ENCODE measurements around the gene MACC1.
A peak's percentile ranks its signal among the peaks of the same experiment; 100 is the strongest.
"Not testable (repeated sequence)": the region's sequence is repeated elsewhere in the genome, so short reads cannot be mapped to it uniquely, and the experiment has no call there.

The MACC1 gene

DNA sequence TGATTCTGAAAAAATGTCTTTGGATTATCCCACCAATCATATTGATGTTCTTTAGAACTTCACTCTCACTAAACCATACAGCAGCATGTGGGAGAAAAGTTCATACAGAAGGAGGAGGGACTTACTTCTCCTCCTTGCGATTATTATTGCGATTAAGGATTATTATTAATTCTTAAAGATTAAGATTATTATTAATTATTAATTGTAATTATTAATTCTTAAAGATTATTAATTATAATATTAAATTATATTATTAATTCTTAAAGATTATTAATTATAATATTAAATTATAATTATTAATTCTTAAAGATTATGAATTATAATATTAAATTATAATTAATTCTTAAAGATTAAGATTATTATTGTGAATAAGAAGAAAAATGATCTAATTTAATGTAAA, 80.5 kb downstream of the MACC1 start:
- FAIRE-seq (no peak), DNase-seq (ENCODE audit: insufficient read length, low spot score) (no peak)
- TF ChIP-seq POLR2A (IDR thresholded peaks at IDR 0.05; ENCODE audit: low read depth, low read length) = no peak

DNA sequence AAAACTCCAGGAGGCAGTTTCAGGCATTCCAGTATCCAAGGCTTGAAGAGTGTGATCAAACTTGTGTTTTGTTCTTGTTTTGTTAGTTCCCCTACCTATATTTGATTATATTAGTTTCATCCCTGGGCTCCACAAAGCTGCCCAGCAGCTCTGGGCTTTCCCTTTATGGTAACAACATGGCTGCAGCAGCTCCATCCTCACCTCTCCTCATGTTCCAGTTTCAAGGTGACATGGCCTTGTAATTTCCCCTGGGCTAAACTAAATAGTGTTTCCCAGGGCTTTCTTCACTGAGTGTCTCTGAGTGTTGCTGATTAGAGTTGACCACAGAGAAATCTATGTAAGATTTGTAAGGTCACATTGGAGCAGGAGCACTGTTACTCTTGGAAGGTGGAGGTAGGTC, 83.4 kb downstream of the MACC1 start:
- no peak for TF ChIP-seq POLR2A (IDR thresholded peaks at IDR 0.05; ENCODE audit: low read depth, low read length)
- no peak for FAIRE-seq
- no peak for DNase-seq (ENCODE audit: insufficient read length, low spot score)

DNA sequence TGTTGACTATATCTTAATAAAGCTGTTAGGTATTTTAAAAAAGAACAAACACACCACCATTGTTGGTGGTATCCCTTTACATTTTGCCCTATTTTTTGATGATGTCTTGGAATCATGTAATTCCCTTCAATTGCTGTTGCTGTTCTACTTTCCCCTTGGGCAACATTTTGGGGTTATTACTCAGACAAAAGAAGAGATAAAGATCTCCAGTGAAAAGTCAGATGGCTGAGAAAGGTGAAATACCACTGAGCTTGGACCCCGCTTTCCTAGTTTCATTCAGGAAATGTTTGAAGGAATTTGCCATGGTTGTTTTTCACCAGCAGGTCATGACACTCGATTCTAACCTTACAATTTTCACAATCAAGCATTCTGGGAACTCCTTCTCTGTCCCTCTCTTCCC, 84.6 kb downstream of the MACC1 start:
- DNase-seq (ENCODE audit: insufficient read length, low spot score) (no peak), FAIRE-seq (peak; percentile 87)
- TF ChIP-seq POLR2A (IDR thresholded peaks at IDR 0.05; ENCODE audit: low read depth, low read length) = no peak

DNA sequence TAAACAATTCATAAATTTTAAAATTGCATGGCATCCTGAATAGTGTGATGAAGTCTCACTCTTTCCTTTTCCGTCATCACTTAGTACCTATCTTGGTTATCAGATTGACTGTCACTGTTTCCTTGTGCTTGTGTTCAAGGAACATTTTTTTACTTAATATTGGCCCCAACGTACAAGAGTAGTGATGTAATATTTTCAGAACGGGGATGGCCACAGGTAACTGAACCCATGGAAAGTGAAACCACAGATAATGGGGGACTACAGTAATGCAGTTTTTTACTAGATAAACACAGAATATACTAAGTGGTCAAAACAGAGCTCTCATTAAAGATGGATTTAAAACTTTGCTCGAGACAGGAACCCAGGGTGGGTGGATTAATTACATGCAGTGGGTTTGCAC, 85.4 kb downstream of the MACC1 start:
- TF ChIP-seq POLR2A (IDR thresholded peaks at IDR 0.05; ENCODE audit: low read depth, low read length) = no peak
- no peak for FAIRE-seq

DNA sequence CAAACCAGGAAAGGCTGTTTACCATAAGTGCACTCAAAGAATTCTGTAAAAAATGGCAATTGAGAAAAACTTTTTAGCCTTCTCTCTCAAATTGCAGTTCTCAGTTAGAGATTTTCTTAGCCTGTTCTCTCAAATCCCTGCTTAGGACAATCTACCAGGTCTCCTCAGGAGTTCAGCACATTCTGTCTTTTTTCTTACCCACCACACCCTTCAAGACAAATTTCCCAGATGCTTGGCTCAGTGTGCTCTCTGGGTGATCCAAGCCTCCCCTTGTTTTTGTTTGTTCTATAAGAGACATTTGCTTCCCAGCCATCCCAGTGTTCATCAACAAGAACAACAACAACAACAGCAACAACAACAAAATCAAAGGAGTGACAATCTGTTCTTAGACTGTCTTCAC, 87.3 kb downstream of the MACC1 start:
- TF ChIP-seq POLR2A (IDR thresholded peaks at IDR 0.05; ENCODE audit: low read depth, low read length) = no peak
- FAIRE-seq = peak; percentile 60
- DNase-seq (ENCODE audit: insufficient read length, low spot score) = no peak

More for the DNA sequence above, 85.4 kb downstream of the MACC1 start:
- no peak for DNase-seq (ENCODE audit: insufficient read length, low spot score)

GRCh38 chr7:20128001-20128400, 89.2 kb downstream of the MACC1 start:
- FAIRE-seq (no peak), DNase-seq (ENCODE audit: insufficient read length, low spot score) (no peak)
- no peak for TF ChIP-seq POLR2A (IDR thresholded peaks at IDR 0.05; ENCODE audit: low read depth, low read length)

DNA sequence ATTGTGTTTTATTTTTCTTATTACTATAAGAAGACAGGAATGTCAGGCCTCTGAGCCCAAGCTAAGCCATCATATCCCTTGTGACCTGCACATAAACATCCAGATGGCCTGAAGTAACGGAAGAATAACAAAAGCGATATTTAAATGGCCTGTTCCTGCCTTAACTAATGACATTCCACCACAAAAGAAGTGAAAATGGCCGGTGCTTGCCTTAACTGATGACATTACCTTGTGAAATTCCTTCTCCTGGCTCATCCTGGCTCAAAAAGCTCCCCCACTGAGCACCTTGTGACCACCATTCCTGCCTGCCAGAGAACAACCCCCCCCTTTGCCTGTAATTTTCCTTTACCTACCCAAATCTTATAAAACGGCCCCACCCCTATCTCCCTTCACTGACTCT, 91.1 kb downstream of the MACC1 start:
- not testable (repeated sequence) for FAIRE-seq; DNase-seq (ENCODE audit: insufficient read length, low spot score)

DNA sequence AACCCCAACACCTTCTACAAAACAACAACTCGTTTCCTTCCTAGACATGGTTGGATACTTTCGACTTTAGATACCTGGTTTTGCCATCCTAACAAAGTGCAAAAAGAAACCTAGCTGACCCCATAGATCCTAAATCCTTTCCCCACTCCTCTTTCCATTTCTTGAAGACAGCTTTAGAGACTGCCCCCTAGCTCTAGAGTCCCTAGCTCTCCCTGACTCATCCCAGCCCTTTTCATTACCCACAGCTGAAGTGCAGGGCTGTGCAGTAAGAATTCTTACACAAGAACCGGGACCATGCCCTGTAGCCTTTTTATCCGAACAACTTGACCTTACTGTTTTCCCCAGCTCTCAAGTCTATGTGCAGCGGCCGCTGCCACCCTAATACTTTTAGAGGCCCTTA, 93.1 kb downstream of the MACC1 start:
- FAIRE-seq; DNase-seq (ENCODE audit: insufficient read length, low spot score): not testable (repeated sequence)

DNA sequence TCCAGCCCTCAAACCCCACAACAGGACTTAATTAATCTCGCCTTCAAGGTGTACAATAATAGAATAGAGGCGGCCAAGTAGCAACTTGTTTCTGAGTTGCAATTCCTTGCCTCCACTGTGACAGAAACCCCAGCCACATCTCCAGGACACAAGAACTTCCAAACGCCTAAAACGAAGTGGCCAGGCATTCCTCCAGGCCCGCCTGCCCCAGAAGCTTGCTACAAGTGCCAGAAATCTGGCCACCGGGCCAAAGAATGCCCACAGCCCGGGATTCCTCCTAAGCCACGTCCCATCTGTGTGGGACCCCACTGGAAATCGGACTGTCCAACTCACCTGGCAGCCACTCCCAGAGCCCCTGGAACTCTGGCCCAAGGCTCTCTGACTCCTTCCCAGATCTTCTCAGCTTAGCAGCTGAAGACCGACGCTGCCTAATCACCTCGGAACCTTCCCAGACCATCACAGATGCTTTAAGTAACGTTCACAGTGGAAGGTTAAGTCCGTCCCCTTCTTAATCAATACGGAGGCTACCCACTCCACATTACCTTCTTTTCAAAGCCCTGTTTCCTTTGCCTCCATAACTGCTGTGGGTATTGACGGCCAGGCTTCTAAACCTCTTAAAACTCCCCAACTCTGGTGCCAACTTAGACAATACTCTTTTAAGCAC, 94.4 kb downstream of the MACC1 start:
- DNase-seq (ENCODE audit: insufficient read length, low spot score); FAIRE-seq: not testable (repeated sequence)

GRCh38 chr7:20122073-20122472, 95.1 kb downstream of the MACC1 start:
- TF ChIP-seq POLR2A (IDR thresholded peaks at IDR 0.05; ENCODE audit: low read depth, low read length) = no peak
- DNase-seq (ENCODE audit: insufficient read length, low spot score) (no peak), FAIRE-seq (no peak)

DNA sequence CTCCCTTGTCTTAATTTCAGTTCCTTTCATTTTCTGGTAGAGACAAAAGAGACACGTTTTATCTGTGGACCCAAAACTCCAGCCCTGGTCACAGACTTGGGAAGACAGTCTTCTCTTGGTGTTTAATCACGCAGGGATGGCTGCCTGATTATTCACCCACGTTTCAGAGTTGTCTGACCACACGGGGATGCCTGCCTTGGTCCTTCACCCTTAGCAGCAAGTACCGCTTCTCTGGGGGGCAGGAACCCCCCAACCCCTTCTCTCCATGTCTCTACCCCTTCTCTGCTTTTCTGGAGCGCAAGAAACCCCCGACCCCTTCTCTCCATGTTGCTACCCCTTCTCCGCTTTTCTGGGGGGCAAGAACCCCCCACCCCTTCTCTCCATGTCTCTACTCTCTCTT, 95.8 kb downstream of the MACC1 start:
- FAIRE-seq = no peak
- no peak for TF ChIP-seq POLR2A (IDR thresholded peaks at IDR 0.05; ENCODE audit: low read depth, low read length)
- DNase-seq (ENCODE audit: insufficient read length, low spot score) = no peak

GRCh38 chr7:20120611-20121168, 96.5 kb downstream of the MACC1 start:
- FAIRE-seq; DNase-seq (ENCODE audit: insufficient read length, low spot score): not testable (repeated sequence)

DNA sequence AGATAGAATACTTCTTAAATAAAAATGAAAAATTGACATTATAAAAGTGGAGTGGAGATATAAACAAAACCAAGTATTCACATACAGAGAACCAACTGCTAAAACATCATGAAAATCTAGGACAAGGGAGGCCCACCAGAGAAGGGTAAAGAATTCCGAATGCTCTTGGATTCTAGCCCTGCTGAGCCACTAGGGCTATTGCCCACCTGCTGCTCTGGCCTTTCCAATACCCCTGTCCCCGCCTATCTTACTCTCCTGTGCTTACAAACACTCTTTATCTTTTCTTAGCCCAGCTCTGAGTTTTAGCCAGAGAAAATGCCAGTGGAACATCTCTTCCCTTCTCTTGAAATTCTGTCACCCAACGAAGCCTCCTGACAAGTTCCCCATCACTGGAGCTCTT, 100.3 kb downstream of the MACC1 start:
- FAIRE-seq (no peak), DNase-seq (ENCODE audit: insufficient read length, low spot score) (no peak)
- TF ChIP-seq POLR2A (IDR thresholded peaks at IDR 0.05; ENCODE audit: low read depth, low read length) = no peak

- TF ChIP-seq POLR2A (IDR thresholded peaks at IDR 0.05; ENCODE audit: low read depth, low read length) = no peak
- DNase-seq (ENCODE audit: insufficient read length, low spot score) = no peak
- no peak for FAIRE-seq
Measured at GRCh38 chr7:20114468-20114867, 102.7 kb downstream of the MACC1 start.

DNA sequence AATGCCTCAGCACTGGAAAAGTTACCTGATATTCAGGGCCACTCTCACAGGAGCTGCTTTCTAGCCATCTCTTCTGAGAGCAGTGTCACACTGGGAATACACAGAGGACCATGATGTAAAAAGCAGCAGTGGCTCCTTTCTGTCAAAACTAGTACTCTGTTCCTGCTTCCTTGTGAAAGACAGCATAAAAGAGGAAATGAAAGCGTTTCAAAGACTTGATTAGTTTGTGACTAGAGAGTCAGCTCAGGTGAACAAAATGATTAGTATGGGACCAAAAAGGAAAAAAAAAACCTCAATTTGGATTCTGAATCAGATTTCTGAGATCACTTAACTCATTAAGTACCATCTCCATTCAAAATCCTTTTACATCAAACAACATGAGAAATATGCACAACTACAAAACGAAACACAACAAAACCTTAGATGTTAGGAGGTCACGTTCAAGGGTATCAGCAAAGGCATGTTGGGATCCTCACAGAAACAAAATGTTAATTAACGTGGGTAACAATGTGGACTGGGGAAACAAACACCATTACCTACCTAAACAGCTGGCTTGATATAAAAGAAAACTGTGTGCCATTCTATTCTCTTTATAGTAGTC, 103.7 kb downstream of the MACC1 start:
- no peak for TF ChIP-seq POLR2A (IDR thresholded peaks at IDR 0.05; ENCODE audit: low read depth, low read length)
- no peak for DNase-seq (ENCODE audit: insufficient read length, low spot score)
- FAIRE-seq = peak; percentile 84

Data from H54 (cell line).